SK-N-SH (cell line): ENCODE measurements around the gene FMN1. TPM values are rescaled to one million over a fixed set of nuclear protein-coding genes. Genes with fewer than 3 reads are reported as not detected.

ENCODE experiments used
- CTCF ChIA-PET: fragments of 300-600, 350-600 bp; formaldehyde crosslinking; extraction: SDS; loops from one replicate; lab custom pipeline; 2021; lab: Yijun Ruan, JAX
- POLR2A ChIA-PET: fragments of 350-600 bp; sonication (Branson Sonifier 250); formaldehyde crosslinking; extraction: SDS; loops from one replicate; lab custom pipeline; 2020; ENCODE audit warnings: antibody characterized with exemption, inconsistent platforms; lab: Yijun Ruan, JAX
- DNase-seq: peaks from one replicate; pipeline ENCODE4 v3.0.0; 2012
- H2AFZ ChIP-seq: fragments of 200-600 bp; sonication (generic); 2 replicates; pipeline ENCODE4 v1.8.1; 2016; ENCODE audit warnings: antibody characterized with exemption, mild to moderate bottlenecking, low read depth
- H3F3A ChIP-seq: fragments of 200-600 bp; sonication (generic); replicated peaks from 2 replicates; pipeline ENCODE3; 2016; ENCODE audit warnings: antibody characterized with exemption, mild to moderate bottlenecking; ENCODE audit not compliant: insufficient read depth
- H3K27ac ChIP-seq, 2 experiments: fragments of 200-500 bp in 1 of 2; fragments of 200-600 bp in 1 of 2; sonication (Bioruptor generic) in 1 of 2; sonication (generic), shearing (Covaris generic) in 1 of 2; 2 replicates each; pipeline versions ENCODE4 v1.5.1 to v1.6.1; 2014 to 2016; ENCODE audit warnings: low read depth in 2 of 2, inconsistent platforms in 1 of 2, low read length in 1 of 2, mild to moderate bottlenecking in 1 of 2, mixed read lengths in 1 of 2
- H3K27me3 ChIP-seq: fragments of 200-600 bp; sonication (generic), shearing (Covaris generic); 2 replicates; pipeline ENCODE4 v1.6.1; 2016; ENCODE audit warnings: mixed run types; ENCODE audit not compliant: insufficient read depth
- H3K36me3 ChIP-seq, 2 experiments: fragments of 200-500 bp in 1 of 2; fragments of 200-600 bp in 1 of 2; sonication (Bioruptor generic) in 1 of 2; sonication (generic) in 1 of 2; replicated peaks in 1 of 2; 2 replicates each; pipeline versions ENCODE3 to v1.5.1; 2014 to 2016; ENCODE audit warnings: low read length in 1 of 2, mild to moderate bottlenecking in 1 of 2; ENCODE audit not compliant: insufficient read depth in 2 of 2, control insufficient read depth in 1 of 2
- H3K4me1 ChIP-seq, 2 experiments: fragments of 200-500 bp in 1 of 2; fragments of 200-600 bp in 1 of 2; sonication (Bioruptor generic) in 1 of 2; sonication (generic), shearing (Covaris generic) in 1 of 2; 2 replicates each; pipeline versions ENCODE4 v1.5.1 to v1.6.1; 2014 to 2016; ENCODE audit warnings: low read depth in 1 of 2, low read length in 1 of 2, mixed run types in 1 of 2; ENCODE audit not compliant: insufficient read depth in 2 of 2, control insufficient read depth in 1 of 2
- H3K4me2 ChIP-seq: fragments of 200-600 bp; sonication (generic), shearing (Covaris generic); 2 replicates; pipeline ENCODE4 v1.6.1; 2017; ENCODE audit warnings: mixed run types
- H3K4me3 ChIP-seq, 2 experiments: fragments of 200-500 bp in 1 of 2; fragments of 200-600 bp in 1 of 2; sonication (Bioruptor generic) in 1 of 2; sonication (generic), shearing (Covaris generic) in 1 of 2; 2 replicates each; pipeline versions ENCODE4 v1.5.1 to v1.8.1; 2014 to 2016; ENCODE audit warnings: low read depth in 2 of 2, inconsistent platforms in 1 of 2, low read length in 1 of 2, mild to moderate bottlenecking in 1 of 2, mixed read lengths in 1 of 2, moderate library complexity in 1 of 2
- H3K79me2 ChIP-seq: fragments of 200-600 bp; sonication (generic); 2 replicates; pipeline ENCODE4 v1.8.1; 2017; ENCODE audit warnings: mild to moderate bottlenecking; ENCODE audit not compliant: insufficient read depth
- H3K9ac ChIP-seq: fragments of 200-600 bp; sonication (generic); 2 replicates; pipeline ENCODE4 v1.6.1; 2017; ENCODE audit warnings: mixed run types
- H3K9me2 ChIP-seq: fragments of 200-600 bp; sonication (generic); 2 replicates; pipeline ENCODE4 v1.6.1; 2017; ENCODE audit warnings: mixed run types
- H3K9me3 ChIP-seq: fragments of 200-600 bp; sonication (generic); 2 replicates; pipeline ENCODE4 v1.6.1; 2017; ENCODE audit warnings: mixed run types, mild to moderate bottlenecking, moderate library complexity
- H4K20me1 ChIP-seq: fragments of 200-600 bp; sonication (generic); 2 replicates; pipeline ENCODE4 v1.6.1; 2017; ENCODE audit warnings: mild to moderate bottlenecking, mixed run types; ENCODE audit not compliant: insufficient read depth
- CHD2 ChIP-seq: fragments of 150-350 bp; IDR thresholded peaks from 2 replicates; pipeline ENCODE4 v1.6.1; 2018; ENCODE audit warnings: low read length; ENCODE audit not compliant: partially characterized antibody
- ELF1 ChIP-seq: IDR thresholded peaks from 2 replicates; pipeline ENCODE4 v1.4.0; 2012
- EP300 ChIP-seq, 2 experiments: IDR thresholded peaks; 2 replicates each; pipeline versions ENCODE4 v1.4.0 to v1.6.1; 2012; ENCODE audit warnings: borderline replicate concordance in 1 of 2, low read depth in 1 of 2, low read length in 1 of 2
- EZH2phosphoT487 ChIP-seq: fragments of 200-600 bp; sonication (generic); IDR thresholded peaks from 2 replicates; pipeline ENCODE4 v1.6.1; 2017; ENCODE audit warnings: low read depth, mixed run types, mild to moderate bottlenecking, antibody characterized with exemption, moderate library complexity, borderline replicate concordance
- FOSL2 ChIP-seq: IDR thresholded peaks from 2 replicates; pipeline ENCODE4 v1.4.0; 2012; ENCODE audit warnings: low read depth, mild to moderate bottlenecking, moderate library complexity, borderline replicate concordance
- FOXM1 ChIP-seq: IDR thresholded peaks from 2 replicates; pipeline ENCODE4 v1.4.0; 2012; ENCODE audit warnings: low read depth, mild to moderate bottlenecking
- GABPA ChIP-seq: IDR thresholded peaks from 2 replicates; pipeline ENCODE4 v1.4.0; 2012; ENCODE audit warnings: low read depth, mild to moderate bottlenecking
- GATA2 ChIP-seq: sonication (generic); formaldehyde crosslinking; IDR thresholded peaks from 2 replicates; pipeline ENCODE4 v1.5.0; 2020; ENCODE audit warnings: mild to moderate bottlenecking, missing genetic modification reagents
- JUND ChIP-seq: IDR thresholded peaks from 2 replicates; pipeline ENCODE4 v1.4.0; 2012
- MEF2A ChIP-seq: IDR thresholded peaks from 2 replicates; pipeline ENCODE4 v1.4.0; 2012; ENCODE audit warnings: low read depth, borderline replicate concordance
- MXI1 ChIP-seq: IDR thresholded peaks from 2 replicates; pipeline ENCODE4 v1.6.1; 2012; ENCODE audit warnings: mild to moderate bottlenecking, low read depth, low read length, improper control_type of control experiment
- NFIC ChIP-seq: IDR thresholded peaks from 2 replicates; pipeline ENCODE4 v1.4.0; 2012; ENCODE audit warnings: borderline replicate concordance
- NRF1 ChIP-seq: IDR thresholded peaks from 2 replicates; pipeline ENCODE4 v1.6.1; 2012; ENCODE audit warnings: low read depth, mild to moderate bottlenecking, low read length
- POLR2AphosphoS5 ChIP-seq: IDR thresholded peaks from 2 replicates; pipeline ENCODE4 v1.6.1; 2012; ENCODE audit warnings: low read depth, low read length
- RAD21 ChIP-seq: IDR thresholded peaks from 2 replicates; pipeline ENCODE4 v1.6.1; 2012; ENCODE audit warnings: mild to moderate bottlenecking, low read length
- RCOR1 ChIP-seq: fragments of 150-350 bp; IDR thresholded peaks from 2 replicates; pipeline ENCODE4 v1.6.1; 2017; ENCODE audit warnings: antibody characterized with exemption, low read length
- RFX5 ChIP-seq: IDR thresholded peaks from 2 replicates; pipeline ENCODE4 v1.6.1; 2012; ENCODE audit warnings: mild to moderate bottlenecking, improper control_type of control experiment, low read length
- RXRA ChIP-seq: IDR thresholded peaks from 2 replicates; pipeline ENCODE4 v1.4.0; 2012; ENCODE audit warnings: low read depth, mild to moderate bottlenecking, borderline replicate concordance
- SIN3A ChIP-seq: IDR thresholded peaks from 2 replicates; pipeline ENCODE4 v1.6.1; 2012; ENCODE audit warnings: low read depth, mild to moderate bottlenecking, low read length, moderate library complexity, borderline replicate concordance
- SMC3 ChIP-seq: IDR thresholded peaks from 2 replicates; pipeline ENCODE4 v1.6.1; 2012; ENCODE audit warnings: low read depth, low read length, improper control_type of control experiment
- TCF12 ChIP-seq: IDR thresholded peaks from 2 replicates; pipeline ENCODE4 v1.4.0; 2012
- TEAD4 ChIP-seq: IDR thresholded peaks from 2 replicates; pipeline ENCODE4 v1.4.0; 2012; ENCODE audit warnings: mild to moderate bottlenecking, borderline replicate concordance; ENCODE audit not compliant: insufficient read depth
- YY1 ChIP-seq: IDR thresholded peaks from 2 replicates; pipeline ENCODE4 v1.4.0; 2012; ENCODE audit warnings: low read depth, mild to moderate bottlenecking
- polyA plus RNA-seq, 3 experiments: library from polyadenylated mRNA; depleted of rRNA; stranded (reverse); fragments of >200 nt; gene quantifications; 2 replicates each; pipeline ENCODE4 v1.2.3, GENCODE V29; 2012
- TF ChIP-seq, protein P1 (sequence below): IDR thresholded peaks from 2 replicates; pipeline ENCODE4 v1.4.0; 2012; ENCODE audit warnings: low read depth
- TF ChIP-seq, protein P2 (sequence below): fragments of 200-600 bp; sonication (generic); IDR thresholded peaks from 2 replicates; pipeline ENCODE4 v1.6.1; 2017; ENCODE audit warnings: antibody characterized with exemption, mild to moderate bottlenecking, moderate library complexity
- TF ChIP-seq, protein P3 (sequence below): fragments of 150-350 bp; IDR thresholded peaks from 2 replicates; pipeline ENCODE4 v1.6.1; 2016; ENCODE audit warnings: mild to moderate bottlenecking, low read depth, low read length
- TF ChIP-seq, protein P4 (sequence below): IDR thresholded peaks from 2 replicates; pipeline ENCODE4 v1.4.0; 2012; ENCODE audit warnings: low read depth, borderline replicate concordance
- TF ChIP-seq, protein P5 (sequence below): IDR thresholded peaks from 2 replicates; pipeline ENCODE4; 2012

The FMN1 gene
- polyA plus RNA-seq, 1 of the 3 experiments (the other 2 are of a cell fraction) = 9.1 TPM

DNA sequence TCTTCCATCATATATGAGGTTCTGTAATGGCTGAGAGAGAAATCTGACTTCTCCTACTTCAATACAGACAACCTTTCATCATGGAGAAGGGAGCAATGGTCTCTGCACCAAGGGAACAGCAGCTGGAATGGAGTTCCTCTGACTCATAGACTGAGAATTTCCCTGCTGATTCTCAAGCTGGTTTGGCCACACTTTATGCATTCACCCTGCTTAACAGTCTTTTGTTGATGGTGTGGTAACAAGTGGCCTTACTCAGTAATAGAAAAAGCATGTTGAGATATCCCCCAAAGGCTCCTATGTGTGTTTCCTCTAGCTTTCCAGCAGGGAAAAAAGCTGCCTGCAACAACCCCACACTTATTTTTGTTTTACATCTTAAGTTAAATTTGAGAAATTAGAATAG lies 338.6 kb downstream of the FMN1 start:
- DNase-seq = no peak
- Histone ChIP-seq H3K4me1 (peaks cover 0 to 30% of the 10 kb centered on the region in 2 experiments; a peak in 3 of 4 replicates), H3F3A (peaks cover 72% of the 10 kb centered on the region), H3K4me2 (peak overlapping the region; percentile 59; the same call in 1 of the 2 replicates), H3K9me2 (no peaks in the 10 kb centered on the region), H3K4me3 (no peak overlapping the region), H2AFZ (no peak overlapping the region), H3K9me3 (no peaks in the 10 kb centered on the region), H4K20me1 (no peaks in the 10 kb centered on the region), H3K36me3 (peaks cover 8 to 38% of the 10 kb centered on the region in 2 experiments), H3K27me3 (no peaks in the 10 kb centered on the region), H3K79me2 (peaks cover 22% of the 10 kb centered on the region), H3K9ac (peak overlapping the region; percentile 76), H3K27ac (peak overlapping the region; percentile 93 to 99)
- POLR2A ChIA-PET = no interaction called here
- CTCF ChIA-PET = interaction anchor here (0.7 to 4.0 kb wide), 2 partner anchors 11 to 336 kb away, joined by 3 to 26 read pairs; no protein-coding TSS in a partner anchor
- TF ChIP-seq MEF2A (peak; percentile 49; the same call in 1 of the 2 replicates), POLR2AphosphoS5 (peak; percentile 66; the same call in 1 of the 2 replicates), RCOR1 (no peak), TCF12 (peak; percentile 96), RXRA (no peak), NRF1 (no peak), YY1 (peak; percentile 68; the same call in 1 of the 2 replicates), FOXM1 (no peak), GABPA (no peak), NFIC (peak; percentile 51), GATA2 (no peak), JUND (peak; percentile 94), SIN3A (peak; percentile 58; the same call in 1 of the 2 replicates), EZH2phosphoT487 (no peak), SMC3 (no peak), ELF1 (no peak), FOSL2 (peak; percentile 92), RAD21 (no peak), CHD2 (no peak), TEAD4 (peak; percentile 84), MXI1 (no peak), EP300 (IDR thresholded peaks at IDR 0.05; ENCODE audit: borderline replicate concordance in 1 of 2, low read depth in 1 of 2, low read length in 1 of 2) (peak; percentile 52 to 81), RFX5 (no peak)
- TF ChIP-seq, protein P1, sequence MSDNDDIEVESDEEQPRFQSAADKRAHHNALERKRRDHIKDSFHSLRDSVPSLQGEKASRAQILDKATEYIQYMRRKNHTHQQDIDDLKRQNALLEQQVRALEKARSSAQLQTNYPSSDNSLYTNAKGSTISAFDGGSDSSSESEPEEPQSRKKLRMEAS = no peak
- TF ChIP-seq, protein P2, sequence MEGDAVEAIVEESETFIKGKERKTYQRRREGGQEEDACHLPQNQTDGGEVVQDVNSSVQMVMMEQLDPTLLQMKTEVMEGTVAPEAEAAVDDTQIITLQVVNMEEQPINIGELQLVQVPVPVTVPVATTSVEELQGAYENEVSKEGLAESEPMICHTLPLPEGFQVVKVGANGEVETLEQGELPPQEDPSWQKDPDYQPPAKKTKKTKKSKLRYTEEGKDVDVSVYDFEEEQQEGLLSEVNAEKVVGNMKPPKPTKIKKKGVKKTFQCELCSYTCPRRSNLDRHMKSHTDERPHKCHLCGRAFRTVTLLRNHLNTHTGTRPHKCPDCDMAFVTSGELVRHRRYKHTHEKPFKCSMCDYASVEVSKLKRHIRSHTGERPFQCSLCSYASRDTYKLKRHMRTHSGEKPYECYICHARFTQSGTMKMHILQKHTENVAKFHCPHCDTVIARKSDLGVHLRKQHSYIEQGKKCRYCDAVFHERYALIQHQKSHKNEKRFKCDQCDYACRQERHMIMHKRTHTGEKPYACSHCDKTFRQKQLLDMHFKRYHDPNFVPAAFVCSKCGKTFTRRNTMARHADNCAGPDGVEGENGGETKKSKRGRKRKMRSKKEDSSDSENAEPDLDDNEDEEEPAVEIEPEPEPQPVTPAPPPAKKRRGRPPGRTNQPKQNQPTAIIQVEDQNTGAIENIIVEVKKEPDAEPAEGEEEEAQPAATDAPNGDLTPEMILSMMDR = peak; percentile 25; the same call in 1 of the 2 replicates
- TF ChIP-seq, protein P3, sequence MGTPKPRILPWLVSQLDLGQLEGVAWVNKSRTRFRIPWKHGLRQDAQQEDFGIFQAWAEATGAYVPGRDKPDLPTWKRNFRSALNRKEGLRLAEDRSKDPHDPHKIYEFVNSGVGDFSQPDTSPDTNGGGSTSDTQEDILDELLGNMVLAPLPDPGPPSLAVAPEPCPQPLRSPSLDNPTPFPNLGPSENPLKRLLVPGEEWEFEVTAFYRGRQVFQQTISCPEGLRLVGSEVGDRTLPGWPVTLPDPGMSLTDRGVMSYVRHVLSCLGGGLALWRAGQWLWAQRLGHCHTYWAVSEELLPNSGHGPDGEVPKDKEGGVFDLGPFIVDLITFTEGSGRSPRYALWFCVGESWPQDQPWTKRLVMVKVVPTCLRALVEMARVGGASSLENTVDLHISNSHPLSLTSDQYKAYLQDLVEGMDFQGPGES = no peak
- TF ChIP-seq, protein P4, sequence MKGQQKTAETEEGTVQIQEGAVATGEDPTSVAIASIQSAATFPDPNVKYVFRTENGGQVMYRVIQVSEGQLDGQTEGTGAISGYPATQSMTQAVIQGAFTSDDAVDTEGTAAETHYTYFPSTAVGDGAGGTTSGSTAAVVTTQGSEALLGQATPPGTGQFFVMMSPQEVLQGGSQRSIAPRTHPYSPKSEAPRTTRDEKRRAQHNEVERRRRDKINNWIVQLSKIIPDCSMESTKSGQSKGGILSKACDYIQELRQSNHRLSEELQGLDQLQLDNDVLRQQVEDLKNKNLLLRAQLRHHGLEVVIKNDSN = no peak
- TF ChIP-seq, protein P5, sequence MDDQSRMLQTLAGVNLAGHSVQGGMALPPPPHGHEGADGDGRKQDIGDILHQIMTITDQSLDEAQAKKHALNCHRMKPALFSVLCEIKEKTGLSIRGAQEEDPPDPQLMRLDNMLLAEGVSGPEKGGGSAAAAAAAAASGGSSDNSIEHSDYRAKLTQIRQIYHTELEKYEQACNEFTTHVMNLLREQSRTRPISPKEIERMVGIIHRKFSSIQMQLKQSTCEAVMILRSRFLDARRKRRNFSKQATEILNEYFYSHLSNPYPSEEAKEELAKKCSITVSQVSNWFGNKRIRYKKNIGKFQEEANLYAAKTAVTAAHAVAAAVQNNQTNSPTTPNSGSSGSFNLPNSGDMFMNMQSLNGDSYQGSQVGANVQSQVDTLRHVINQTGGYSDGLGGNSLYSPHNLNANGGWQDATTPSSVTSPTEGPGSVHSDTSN = peak; percentile 76
